Ecto neural progenitor cell (in vitro differentiated cells): Measurements from ENCODE around the gene PDE3B.
"Not testable (repeated sequence)": the region's sequence is repeated elsewhere in the genome, so short reads cannot be mapped to it uniquely, and the experiment has no call there.

Experiments used
- DNase-seq: peaks from one replicate; pipeline ENCODE4 v3.0.0-alpha.2; 2018; ENCODE audit warnings: low spot score

The PDE3B gene

GRCh38 chr11:14746857-14747395, 103.3 kb downstream of the PDE3B start:
- DNase-seq, result no peak

- no peak for DNase-seq
These were observed 104.5 kb downstream of the PDE3B start for GRCh38 chr11:14748090-14748489.

- DNase-seq, result no peak
These were observed 107.3 kb downstream of the PDE3B start for GRCh38 chr11:14750911-14751310.

- no peak for DNase-seq
These were observed 108.4 kb downstream of the PDE3B start for GRCh38 chr11:14751975-14752407.

- DNase-seq, result no peak
These were observed 111.5 kb downstream of the PDE3B start for GRCh38 chr11:14755140-14755539.

- DNase-seq, result no peak
These were observed 112.7 kb downstream of the PDE3B start for GRCh38 chr11:14756349-14756748.

GRCh38 chr11:14759300-14760012, 115.9 kb downstream of the PDE3B start:
- DNase-seq, result not testable (repeated sequence)

GRCh38 chr11:14764179-14764578, 120.6 kb downstream of the PDE3B start:
- no peak for DNase-seq

- DNase-seq, result no peak
These were observed 121.2 kb downstream of the PDE3B start for GRCh38 chr11:14764579-14765527.

GRCh38 chr11:14766585-14766984, 123.0 kb downstream of the PDE3B start:
- DNase-seq, result no peak

- no peak for DNase-seq
These were observed 125.1 kb downstream of the PDE3B start for GRCh38 chr11:14768526-14769188.

GRCh38 chr11:14773755-14774154, 130.2 kb downstream of the PDE3B start:
- no peak for DNase-seq

GRCh38 chr11:14774721-14775120, 131.1 kb downstream of the PDE3B start:
- no peak for DNase-seq

GRCh38 chr11:14775897-14776296, 132.3 kb downstream of the PDE3B start:
- DNase-seq, result no peak

GRCh38 chr11:14778460-14778859, 134.9 kb downstream of the PDE3B start:
- not testable (repeated sequence) for DNase-seq

GRCh38 chr11:14783788-14784187, 140.2 kb downstream of the PDE3B start:
- no peak for DNase-seq

- no peak for DNase-seq
These were observed 140.6 kb downstream of the PDE3B start for GRCh38 chr11:14784230-14784629.

GRCh38 chr11:14789879-14790484, 146.4 kb downstream of the PDE3B start:
- DNase-seq, result no peak

GRCh38 chr11:14793546-14793945, 149.9 kb downstream of the PDE3B start:
- no peak for DNase-seq

GRCh38 chr11:14796028-14796427, 152.4 kb downstream of the PDE3B start:
- not testable (repeated sequence) for DNase-seq

- no peak for DNase-seq
These were observed 160.2 kb downstream of the PDE3B start for GRCh38 chr11:14803846-14804245.

- DNase-seq, result no peak
These were observed 165.9 kb downstream of the PDE3B start for GRCh38 chr11:14809466-14809865.
